H1 (cell line): ENCODE measurements around the gene ZNF609. TPM values are rescaled to one million over a fixed set of nuclear protein-coding genes. Genes with fewer than 3 reads are reported as not detected.

ENCODE experiments used
- CBX8 ChIP-seq: fragments of 300-800, 300-1000 bp; sonication (generic); IDR thresholded peaks from 2 replicates; pipeline ENCODE4 v1.7.1; 2016; ENCODE audit warnings: low read depth, low read length, borderline replicate concordance
- CHD2 ChIP-seq: IDR thresholded peaks from 2 replicates; pipeline ENCODE4 v1.6.1; 2012; ENCODE audit warnings: low read length, improper control_type of control experiment
- CTBP2 ChIP-seq: IDR thresholded peaks from 2 replicates; pipeline ENCODE4 v1.7.0; 2011; ENCODE audit warnings: borderline replicate concordance, mild to moderate bottlenecking, moderate library complexity, mixed read lengths, low read length; ENCODE audit not compliant: insufficient read depth, insufficient read length
- EZH2 ChIP-seq: fragments of 200-600 bp; sonication (generic); IDR thresholded peaks from 2 replicates; pipeline ENCODE4 v1.7.1; 2012; ENCODE audit warnings: low read depth, mild to moderate bottlenecking, moderate library complexity, low read length, inconsistent platforms; ENCODE audit not compliant: severe bottlenecking
- FOSL1 ChIP-seq: IDR thresholded peaks from 2 replicates; pipeline ENCODE4 v1.6.1; 2011; ENCODE audit warnings: mild to moderate bottlenecking, low read depth, low read length, moderate library complexity; ENCODE audit not compliant: insufficient read depth
- KDM4A ChIP-seq: IDR thresholded peaks from one replicate; pipeline ENCODE4 v1.7.1; 2012; ENCODE audit warnings: low read depth, mild to moderate bottlenecking, moderate library complexity, low read length, inconsistent platforms; ENCODE audit not compliant: severe bottlenecking
- PHF8 ChIP-seq: fragments of 200-600 bp; sonication (generic); conservative IDR thresholded peaks from 2 replicates; pipeline ENCODE4 v1.7.1; 2012; ENCODE audit warnings: low read depth, mild to moderate bottlenecking, inconsistent platforms, low read length, moderate library complexity
- SIX5 ChIP-seq: IDR thresholded peaks from 2 replicates; pipeline ENCODE4 v1.6.1; 2011; ENCODE audit warnings: mild to moderate bottlenecking, low read depth, low read length
- SRF ChIP-seq: IDR thresholded peaks from 2 replicates; pipeline ENCODE4 v1.6.1; 2011; ENCODE audit warnings: mild to moderate bottlenecking, low read depth, low read length, moderate library complexity
- polyA plus RNA-seq, 7 experiments: library from polyadenylated mRNA; depleted of rRNA in 3 of 7; stranded (reverse) in 5 of 7; unstranded in 2 of 7; fragments of >200 nt in 5 of 7; fragments of 200-250 nt in 2 of 7; gene quantifications; 1 replicate in 5 of 7; 2 replicates in 1 of 7; 4 replicates in 1 of 7; pipeline versions ENCODE4 v1.2.1 to v1.2.3, GENCODE V29; 2011 to 2013; ENCODE audit warnings: missing spikeins in 2 of 7, mixed read lengths in 2 of 7
- total RNA-seq: library from RNA; stranded (reverse); fragmentation: NEBNext Ultra II Directional; extraction: Animal tissue kit (Norgen Biotek cat#: 25700); gene quantifications from 2 replicates; pipeline ENCODE4 v1.2.1, GENCODE V29; 2021
- TF ChIP-seq, protein P1 (sequence below): fragments of 300-600 bp; sonication (generic); IDR thresholded peaks from 2 replicates; pipeline ENCODE4 v1.7.1; 2012; ENCODE audit warnings: low read length, moderate library complexity, mild to moderate bottlenecking, inconsistent platforms; ENCODE audit not compliant: insufficient replicate concordance

Gene ZNF609
- total and polyA plus RNA-seq, 2 of the 8 experiments (the other 6 are each of a cell fraction or from before 2014, with no cell fraction given): 15.5 to 47.8 TPM

- TF ChIP-seq, protein P1, sequence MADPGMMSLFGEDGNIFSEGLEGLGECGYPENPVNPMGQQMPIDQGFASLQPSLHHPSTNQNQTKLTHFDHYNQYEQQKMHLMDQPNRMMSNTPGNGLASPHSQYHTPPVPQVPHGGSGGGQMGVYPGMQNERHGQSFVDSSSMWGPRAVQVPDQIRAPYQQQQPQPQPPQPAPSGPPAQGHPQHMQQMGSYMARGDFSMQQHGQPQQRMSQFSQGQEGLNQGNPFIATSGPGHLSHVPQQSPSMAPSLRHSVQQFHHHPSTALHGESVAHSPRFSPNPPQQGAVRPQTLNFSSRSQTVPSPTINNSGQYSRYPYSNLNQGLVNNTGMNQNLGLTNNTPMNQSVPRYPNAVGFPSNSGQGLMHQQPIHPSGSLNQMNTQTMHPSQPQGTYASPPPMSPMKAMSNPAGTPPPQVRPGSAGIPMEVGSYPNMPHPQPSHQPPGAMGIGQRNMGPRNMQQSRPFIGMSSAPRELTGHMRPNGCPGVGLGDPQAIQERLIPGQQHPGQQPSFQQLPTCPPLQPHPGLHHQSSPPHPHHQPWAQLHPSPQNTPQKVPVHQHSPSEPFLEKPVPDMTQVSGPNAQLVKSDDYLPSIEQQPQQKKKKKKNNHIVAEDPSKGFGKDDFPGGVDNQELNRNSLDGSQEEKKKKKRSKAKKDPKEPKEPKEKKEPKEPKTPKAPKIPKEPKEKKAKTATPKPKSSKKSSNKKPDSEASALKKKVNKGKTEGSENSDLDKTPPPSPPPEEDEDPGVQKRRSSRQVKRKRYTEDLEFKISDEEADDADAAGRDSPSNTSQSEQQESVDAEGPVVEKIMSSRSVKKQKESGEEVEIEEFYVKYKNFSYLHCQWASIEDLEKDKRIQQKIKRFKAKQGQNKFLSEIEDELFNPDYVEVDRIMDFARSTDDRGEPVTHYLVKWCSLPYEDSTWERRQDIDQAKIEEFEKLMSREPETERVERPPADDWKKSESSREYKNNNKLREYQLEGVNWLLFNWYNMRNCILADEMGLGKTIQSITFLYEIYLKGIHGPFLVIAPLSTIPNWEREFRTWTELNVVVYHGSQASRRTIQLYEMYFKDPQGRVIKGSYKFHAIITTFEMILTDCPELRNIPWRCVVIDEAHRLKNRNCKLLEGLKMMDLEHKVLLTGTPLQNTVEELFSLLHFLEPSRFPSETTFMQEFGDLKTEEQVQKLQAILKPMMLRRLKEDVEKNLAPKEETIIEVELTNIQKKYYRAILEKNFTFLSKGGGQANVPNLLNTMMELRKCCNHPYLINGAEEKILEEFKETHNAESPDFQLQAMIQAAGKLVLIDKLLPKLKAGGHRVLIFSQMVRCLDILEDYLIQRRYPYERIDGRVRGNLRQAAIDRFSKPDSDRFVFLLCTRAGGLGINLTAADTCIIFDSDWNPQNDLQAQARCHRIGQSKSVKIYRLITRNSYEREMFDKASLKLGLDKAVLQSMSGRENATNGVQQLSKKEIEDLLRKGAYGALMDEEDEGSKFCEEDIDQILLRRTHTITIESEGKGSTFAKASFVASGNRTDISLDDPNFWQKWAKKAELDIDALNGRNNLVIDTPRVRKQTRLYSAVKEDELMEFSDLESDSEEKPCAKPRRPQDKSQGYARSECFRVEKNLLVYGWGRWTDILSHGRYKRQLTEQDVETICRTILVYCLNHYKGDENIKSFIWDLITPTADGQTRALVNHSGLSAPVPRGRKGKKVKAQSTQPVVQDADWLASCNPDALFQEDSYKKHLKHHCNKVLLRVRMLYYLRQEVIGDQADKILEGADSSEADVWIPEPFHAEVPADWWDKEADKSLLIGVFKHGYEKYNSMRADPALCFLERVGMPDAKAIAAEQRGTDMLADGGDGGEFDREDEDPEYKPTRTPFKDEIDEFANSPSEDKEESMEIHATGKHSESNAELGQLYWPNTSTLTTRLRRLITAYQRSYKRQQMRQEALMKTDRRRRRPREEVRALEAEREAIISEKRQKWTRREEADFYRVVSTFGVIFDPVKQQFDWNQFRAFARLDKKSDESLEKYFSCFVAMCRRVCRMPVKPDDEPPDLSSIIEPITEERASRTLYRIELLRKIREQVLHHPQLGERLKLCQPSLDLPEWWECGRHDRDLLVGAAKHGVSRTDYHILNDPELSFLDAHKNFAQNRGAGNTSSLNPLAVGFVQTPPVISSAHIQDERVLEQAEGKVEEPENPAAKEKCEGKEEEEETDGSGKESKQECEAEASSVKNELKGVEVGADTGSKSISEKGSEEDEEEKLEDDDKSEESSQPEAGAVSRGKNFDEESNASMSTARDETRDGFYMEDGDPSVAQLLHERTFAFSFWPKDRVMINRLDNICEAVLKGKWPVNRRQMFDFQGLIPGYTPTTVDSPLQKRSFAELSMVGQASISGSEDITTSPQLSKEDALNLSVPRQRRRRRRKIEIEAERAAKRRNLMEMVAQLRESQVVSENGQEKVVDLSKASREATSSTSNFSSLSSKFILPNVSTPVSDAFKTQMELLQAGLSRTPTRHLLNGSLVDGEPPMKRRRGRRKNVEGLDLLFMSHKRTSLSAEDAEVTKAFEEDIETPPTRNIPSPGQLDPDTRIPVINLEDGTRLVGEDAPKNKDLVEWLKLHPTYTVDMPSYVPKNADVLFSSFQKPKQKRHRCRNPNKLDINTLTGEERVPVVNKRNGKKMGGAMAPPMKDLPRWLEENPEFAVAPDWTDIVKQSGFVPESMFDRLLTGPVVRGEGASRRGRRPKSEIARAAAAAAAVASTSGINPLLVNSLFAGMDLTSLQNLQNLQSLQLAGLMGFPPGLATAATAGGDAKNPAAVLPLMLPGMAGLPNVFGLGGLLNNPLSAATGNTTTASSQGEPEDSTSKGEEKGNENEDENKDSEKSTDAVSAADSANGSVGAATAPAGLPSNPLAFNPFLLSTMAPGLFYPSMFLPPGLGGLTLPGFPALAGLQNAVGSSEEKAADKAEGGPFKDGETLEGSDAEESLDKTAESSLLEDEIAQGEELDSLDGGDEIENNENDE: no peak
- TF ChIP-seq PHF8: no peak
- TF ChIP-seq FOSL1: no peak
- TF ChIP-seq CTBP2: no peak
- TF ChIP-seq SIX5: no peak
- TF ChIP-seq CHD2: no peak
- no peak for TF ChIP-seq KDM4A
- TF ChIP-seq SRF: no peak
- no peak for TF ChIP-seq CBX8
- no peak for TF ChIP-seq EZH2
These were observed 106.5 kb downstream of the ZNF609 start (continued) for GRCh38 chr15:64566629-64567427.
